Thyroid gland (tissue), 4 donors: Measurements from ENCODE around the gene ANXA8. TPM values are rescaled to one million over a fixed set of nuclear protein-coding genes. Genes with fewer than 3 reads are reported as not detected.
"Not testable (repeated sequence)": the region's sequence is repeated elsewhere in the genome, so short reads cannot be mapped to it uniquely, and the experiment has no call there.

Experiments used
- DNase-seq, 2 donors: peaks; one replicate each; pipeline ENCODE4 v3.0.0-alpha.2; 2019
- H3K27ac ChIP-seq, 3 donors: fragments of 200-600 bp; sonication (generic); 1 replicate in 2 of 3; 2 replicates in 1 of 3; pipeline ENCODE4 v1.5.1; 2016 to 2019; ENCODE audit warnings: mild to moderate bottlenecking in 1 of 3, moderate library complexity in 1 of 3
- H3K27me3 ChIP-seq: fragments of 200-600 bp; sonication (generic); one replicate; pipeline ENCODE4 v1.5.1; 2019
- H3K36me3 ChIP-seq, 2 donors: fragments of 200-600 bp; sonication (generic); one replicate each; pipeline ENCODE4 v1.5.1; 2016 to 2019
- H3K4me1 ChIP-seq, 2 donors: fragments of 200-600 bp; sonication (generic); one replicate each; pipeline ENCODE4 v1.5.1; 2017 to 2019
- H3K4me3 ChIP-seq, 3 donors: fragments of 200-600 bp; sonication (generic); replicated peaks in 1 of 3; 1 replicate in 2 of 3; 2 replicates in 1 of 3; pipeline ENCODE4 v1.5.1; 2016; ENCODE audit warnings: mild to moderate bottlenecking in 1 of 3
- H3K9me3 ChIP-seq: fragments of 200-600 bp; sonication (generic); one replicate; pipeline ENCODE4 v1.5.1; 2017
- WGBS, 2 donors: methylation state at CpG; one replicate each; pipeline ENCODE4 v1.1.5; 2017; 5-methylcytosine and 5-hydroxymethylcytosine counted together
- intact Hi-C: fragments of 100-400 bp; cut with DNase I; formaldehyde crosslinking; loops from one replicate; pipeline ENCODE4 v1.15.1; 2023
- total RNA-seq, 4 donors: library from RNA; depleted of rRNA; stranded (reverse); fragments of >200 nt; gene quantifications; one replicate each; pipeline ENCODE4 v1.2.3, GENCODE V29; 2016

The ANXA8 gene
- total RNA-seq, 4 donors from 2014 or later = 0.40 TPM; not detected in 3

GRCh38 chr10:47477078-47477477 is 6.8 kb downstream of the ANXA8 start:
- intact Hi-C loops, H3K27ac ChIP-seq, H3K4me1 ChIP-seq, H3K36me3 ChIP-seq, DNase-seq, H3K4me3 ChIP-seq, H3K9me3 ChIP-seq, H3K27me3 ChIP-seq: not testable (repeated sequence)
- WGBS, 2 donors = 92% methylated on average over 7 of the region's 11 CpGs; no CpG with 5 or more reads in 1 of the 2 donors

- WGBS, 2 donors = 89 to 100% methylated on average over 3 of the region's 5 CpGs
- H3K4me1 ChIP-seq, H3K27ac ChIP-seq, intact Hi-C loops, H3K4me3 ChIP-seq, H3K27me3 ChIP-seq, DNase-seq, H3K36me3 ChIP-seq, H3K9me3 ChIP-seq: not testable (repeated sequence)
Measured at GRCh38 chr10:47475101-47475500, 8.8 kb downstream of the ANXA8 start.

GRCh38 chr10:47473516-47473915 is 10.4 kb downstream of the ANXA8 start:
- intact Hi-C loops, H3K27me3 ChIP-seq, H3K36me3 ChIP-seq, H3K4me1 ChIP-seq, DNase-seq, H3K4me3 ChIP-seq, H3K9me3 ChIP-seq, H3K27ac ChIP-seq: not testable (repeated sequence)
- WGBS, 2 donors = no CpG with 5 or more reads among the region's 7 CpGs

DNA sequence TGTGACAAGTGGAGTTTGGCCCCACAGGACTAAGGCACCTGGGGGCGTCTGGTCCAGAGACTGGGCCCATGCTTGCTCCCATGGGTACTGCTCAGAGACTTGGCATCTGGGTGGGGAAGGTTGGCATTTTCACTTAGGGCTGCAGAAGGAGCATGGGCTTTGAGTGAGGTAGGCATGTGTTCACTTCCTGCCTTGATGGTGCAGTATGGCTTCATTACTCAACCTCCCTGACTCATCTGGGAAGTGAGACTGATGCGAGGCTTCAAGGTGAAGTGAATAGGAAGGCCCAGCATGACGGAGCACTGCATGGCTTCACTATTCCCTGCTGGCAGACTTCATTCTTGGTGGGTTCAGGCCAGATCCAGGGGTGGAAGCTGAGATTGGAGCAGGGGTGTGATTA is 11.3 kb downstream of the ANXA8 start:
- H3K27ac ChIP-seq, H3K9me3 ChIP-seq, H3K27me3 ChIP-seq, intact Hi-C loops, H3K36me3 ChIP-seq, H3K4me3 ChIP-seq, DNase-seq, H3K4me1 ChIP-seq: not testable (repeated sequence)
- no CpG with 5 or more reads among the region's 3 CpGs for WGBS, 2 donors

DNA sequence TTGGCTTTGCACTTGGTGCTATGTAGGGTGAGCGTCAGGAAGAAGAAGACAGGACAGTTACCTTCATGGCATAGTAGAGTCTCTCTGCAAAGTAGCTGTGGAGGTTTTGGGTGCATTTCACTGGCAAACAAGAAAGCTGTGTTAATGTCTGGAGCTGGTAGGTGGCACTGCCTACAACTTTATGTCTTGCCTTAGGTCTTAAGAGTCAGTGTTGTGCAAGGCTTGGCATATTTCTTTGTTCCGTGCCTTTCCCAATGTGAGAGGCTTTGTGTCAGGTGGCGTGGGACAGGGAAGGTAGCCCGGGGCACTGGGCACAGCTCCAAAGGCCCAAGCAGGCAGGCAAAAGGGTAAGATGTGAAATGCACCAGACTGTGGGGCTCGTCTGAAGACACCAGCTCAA is 11.8 kb downstream of the ANXA8 start:
- H3K9me3 ChIP-seq, H3K36me3 ChIP-seq, DNase-seq, intact Hi-C loops, H3K27me3 ChIP-seq, H3K4me1 ChIP-seq, H3K27ac ChIP-seq, H3K4me3 ChIP-seq: not testable (repeated sequence)
- WGBS, 2 donors = no CpG with 5 or more reads among the region's 5 CpGs

DNA sequence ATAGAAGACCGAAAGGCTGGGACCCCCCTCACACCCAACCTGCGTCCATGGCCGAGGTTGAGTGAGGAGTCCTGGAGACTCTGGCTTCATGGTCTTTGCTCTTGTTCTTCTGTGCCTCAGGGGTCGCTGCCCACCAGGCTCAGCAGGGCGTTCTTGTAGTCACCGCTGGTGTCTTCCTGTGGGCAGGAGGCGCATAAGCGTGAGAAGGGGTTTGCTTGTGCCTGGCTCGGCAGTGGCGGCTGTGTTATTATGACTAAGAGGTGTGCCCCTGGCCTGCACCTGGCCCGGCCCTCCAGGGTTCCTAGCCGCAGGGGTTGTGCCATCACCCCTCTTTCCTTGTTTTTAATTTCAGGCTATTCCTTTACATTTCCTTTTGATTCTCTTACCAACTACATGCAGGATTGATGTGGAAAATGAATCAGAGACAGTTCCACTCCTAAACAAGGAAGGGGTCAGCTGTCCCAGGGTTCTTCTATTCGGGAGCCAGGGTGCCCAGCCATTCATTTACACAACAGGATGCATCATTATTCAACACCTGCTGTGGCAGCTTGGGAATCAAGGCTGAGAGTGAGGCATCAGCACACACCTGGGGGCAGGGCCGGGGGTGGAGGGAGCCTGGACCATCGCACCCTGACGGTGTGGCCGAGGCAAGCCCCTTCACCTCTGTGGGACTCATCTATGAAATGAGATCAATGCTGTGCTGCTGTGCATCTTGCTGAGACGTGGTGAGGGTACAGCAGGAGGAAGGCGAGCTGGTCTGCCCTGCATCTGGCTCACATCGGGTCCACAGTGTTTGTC is 15.0 kb downstream of the ANXA8 start:
- H3K9me3 ChIP-seq, H3K27ac ChIP-seq, H3K36me3 ChIP-seq, DNase-seq, H3K4me1 ChIP-seq, intact Hi-C loops, H3K4me3 ChIP-seq, H3K27me3 ChIP-seq: not testable (repeated sequence)
- 85 to 97% methylated on average over 8 to 12 of the region's 20 CpGs for WGBS, 2 donors

DNA sequence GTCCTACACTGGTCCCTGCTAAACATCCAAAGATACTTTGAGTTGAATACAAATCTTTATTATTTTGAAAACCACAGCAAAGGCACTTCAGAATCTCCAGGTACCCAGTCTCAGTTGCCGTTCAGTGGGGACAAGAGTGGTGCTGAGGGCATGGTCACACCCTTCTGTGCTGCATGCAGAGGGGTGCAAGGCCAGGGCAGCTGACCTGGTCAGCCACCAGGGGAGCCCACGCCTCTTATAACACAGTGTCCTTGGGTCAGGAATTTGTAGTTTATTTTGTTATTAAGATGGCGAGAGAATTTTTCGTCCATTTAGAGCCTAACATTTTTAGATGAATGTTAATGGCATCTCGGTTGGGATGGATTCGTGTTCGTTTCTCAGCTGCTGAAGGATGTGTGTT is 16.0 kb downstream of the ANXA8 start:
- H3K4me1 ChIP-seq, H3K27me3 ChIP-seq, H3K36me3 ChIP-seq, H3K27ac ChIP-seq, H3K9me3 ChIP-seq, H3K4me3 ChIP-seq, intact Hi-C loops, DNase-seq: not testable (repeated sequence)
- WGBS, 2 donors = 93% methylated on average over 5 of the region's 7 CpGs; no CpG with 5 or more reads in 1 of the 2 donors

- H3K27ac ChIP-seq, DNase-seq, H3K4me3 ChIP-seq, H3K27me3 ChIP-seq, H3K36me3 ChIP-seq, H3K9me3 ChIP-seq, intact Hi-C loops, H3K4me1 ChIP-seq: not testable (repeated sequence)
- 91 to 94% methylated on average over 4 of the region's 5 CpGs for WGBS, 2 donors
Measured at GRCh38 chr10:47467458-47467857, 16.5 kb downstream of the ANXA8 start.

- intact Hi-C loops, H3K27ac ChIP-seq, H3K27me3 ChIP-seq, H3K4me1 ChIP-seq, H3K4me3 ChIP-seq, H3K36me3 ChIP-seq, DNase-seq, H3K9me3 ChIP-seq: not testable (repeated sequence)
- 77 to 94% methylated on average over 14 of the region's 14 CpGs for WGBS, 2 donors
Measured at GRCh38 chr10:47465216-47465917, 18.5 kb downstream of the ANXA8 start.

GRCh38 chr10:47462577-47463358 is 21.1 kb downstream of the ANXA8 start:
- WGBS, 2 donors = no CpG with 5 or more reads among the region's 9 CpGs
- H3K27me3 ChIP-seq, H3K27ac ChIP-seq, H3K9me3 ChIP-seq, intact Hi-C loops, H3K36me3 ChIP-seq, H3K4me1 ChIP-seq, DNase-seq, H3K4me3 ChIP-seq: not testable (repeated sequence)
